Glutamatergic neuron (in vitro differentiated cells): ENCODE results near the gene OR52J3. TPM values are rescaled to one million over a fixed set of nuclear protein-coding genes. Genes with fewer than 3 reads are reported as not detected.
A peak's percentile ranks its signal among the peaks of the same experiment; 100 is the strongest.

Source experiments
- DNase-seq: peaks from one replicate; pipeline ENCODE4 v3.0.0; 2022
- H3K27ac Mint-ChIP-seq: one replicate; pipeline ENCODE4 v1.8.0; 2020; ENCODE audit warnings: mild to moderate bottlenecking, mixed read lengths, inconsistent platforms; ENCODE audit not compliant: unreplicated experiment
- H3K27me3 Mint-ChIP-seq: one replicate; pipeline ENCODE4 v1.8.0; 2020; ENCODE audit warnings: mild to moderate bottlenecking, moderate library complexity, mixed read lengths, inconsistent platforms; ENCODE audit not compliant: unreplicated experiment
- H3K36me3 Mint-ChIP-seq: one replicate; pipeline ENCODE4 v1.8.0; 2020; ENCODE audit warnings: mild to moderate bottlenecking, mixed read lengths, inconsistent platforms; ENCODE audit not compliant: unreplicated experiment
- H3K4me1 Mint-ChIP-seq: one replicate; pipeline ENCODE4 v1.8.0; 2020; ENCODE audit warnings: mild to moderate bottlenecking, low read depth, mixed read lengths, inconsistent platforms; ENCODE audit not compliant: unreplicated experiment
- H3K4me3 Mint-ChIP-seq: one replicate; pipeline ENCODE4 v1.8.0; 2020; ENCODE audit warnings: mild to moderate bottlenecking, mixed read lengths, inconsistent platforms; ENCODE audit not compliant: unreplicated experiment
- H3K9me3 Mint-ChIP-seq: one replicate; pipeline ENCODE4 v1.8.0; 2020; ENCODE audit warnings: mild to moderate bottlenecking, moderate library complexity, mixed read lengths, inconsistent platforms; ENCODE audit not compliant: unreplicated experiment
- total RNA-seq: library from RNA; stranded (reverse); fragmentation: NEBNext Ultra II Directional; extraction: Animal tissue kit (Norgen Biotek cat#: 25700); gene quantifications from one replicate; pipeline ENCODE4 v1.2.1, GENCODE V29; 2021; ENCODE audit not compliant: unreplicated experiment
- TF ChIP-seq, protein P1 (sequence below): fragments of 200-600 bp; sonication (generic); IDR thresholded peaks from one replicate; pipeline ENCODE4 v1.5.0; 2021; ENCODE audit not compliant: partially characterized antibody, unreplicated experiment

The OR52J3 gene
- total RNA-seq, 1 donor from 2014 or later, result not detected

DNA sequence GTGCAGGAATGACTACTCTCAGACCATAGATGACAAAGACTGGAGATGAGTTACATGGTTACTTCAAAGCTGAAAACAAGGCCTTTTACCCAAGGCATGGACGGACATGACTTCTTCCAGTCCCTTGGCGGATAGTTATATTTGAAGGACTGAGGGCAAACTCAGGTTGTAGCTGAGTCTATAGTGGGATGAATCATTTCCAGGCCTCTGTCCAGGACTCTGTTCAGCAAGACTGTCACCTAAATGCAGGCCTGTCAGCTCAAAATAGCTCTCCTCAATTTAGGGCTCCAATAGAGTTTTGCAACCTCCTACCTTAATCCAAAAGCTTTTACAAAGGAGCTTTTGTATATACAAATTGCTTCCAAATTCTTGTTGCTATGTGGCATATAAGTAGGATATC lies 24.3 kb upstream of the OR52J3 start:
- H3K27me3 Mint-ChIP-seq, result no peaks in the 10 kb centered on the region
- no peaks in the 10 kb centered on the region for H3K4me1 Mint-ChIP-seq
- H3K9me3 Mint-ChIP-seq, result peaks cover 4% of the 10 kb centered on the region
- no peak overlapping the region for H3K27ac Mint-ChIP-seq
- TF ChIP-seq, protein P1, sequence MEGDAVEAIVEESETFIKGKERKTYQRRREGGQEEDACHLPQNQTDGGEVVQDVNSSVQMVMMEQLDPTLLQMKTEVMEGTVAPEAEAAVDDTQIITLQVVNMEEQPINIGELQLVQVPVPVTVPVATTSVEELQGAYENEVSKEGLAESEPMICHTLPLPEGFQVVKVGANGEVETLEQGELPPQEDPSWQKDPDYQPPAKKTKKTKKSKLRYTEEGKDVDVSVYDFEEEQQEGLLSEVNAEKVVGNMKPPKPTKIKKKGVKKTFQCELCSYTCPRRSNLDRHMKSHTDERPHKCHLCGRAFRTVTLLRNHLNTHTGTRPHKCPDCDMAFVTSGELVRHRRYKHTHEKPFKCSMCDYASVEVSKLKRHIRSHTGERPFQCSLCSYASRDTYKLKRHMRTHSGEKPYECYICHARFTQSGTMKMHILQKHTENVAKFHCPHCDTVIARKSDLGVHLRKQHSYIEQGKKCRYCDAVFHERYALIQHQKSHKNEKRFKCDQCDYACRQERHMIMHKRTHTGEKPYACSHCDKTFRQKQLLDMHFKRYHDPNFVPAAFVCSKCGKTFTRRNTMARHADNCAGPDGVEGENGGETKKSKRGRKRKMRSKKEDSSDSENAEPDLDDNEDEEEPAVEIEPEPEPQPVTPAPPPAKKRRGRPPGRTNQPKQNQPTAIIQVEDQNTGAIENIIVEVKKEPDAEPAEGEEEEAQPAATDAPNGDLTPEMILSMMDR, result no peak
- DNase-seq, result no peak
- peaks cover 6% of the 10 kb centered on the region for H3K36me3 Mint-ChIP-seq
- H3K4me3 Mint-ChIP-seq, result no peak overlapping the region

DNA sequence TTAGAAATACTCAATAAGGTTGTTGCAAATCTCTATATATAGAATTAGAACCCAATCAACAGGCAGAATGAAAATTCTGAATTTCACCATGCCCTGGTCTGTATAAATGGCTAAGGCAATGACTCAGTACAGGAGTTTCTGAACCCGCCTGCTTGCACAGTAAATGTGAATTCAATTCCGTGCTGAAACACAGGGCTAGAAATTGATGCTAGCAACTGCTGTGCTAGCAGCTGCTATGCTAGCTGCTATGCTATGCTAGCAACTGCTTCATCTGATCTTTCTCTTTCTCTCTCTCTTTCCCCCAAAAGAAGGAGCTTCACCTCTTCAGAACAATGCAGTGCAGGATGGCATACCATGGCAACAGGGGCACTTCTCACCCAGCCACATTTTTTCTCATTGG lies 9.7 kb upstream of the OR52J3 start:
- Mint-ChIP-seq H3K36me3 (no peaks in the 10 kb centered on the region), H3K9me3 (no peaks in the 10 kb centered on the region), H3K4me1 (peaks cover 6% of the 10 kb centered on the region), H3K27me3 (peaks cover 3% of the 10 kb centered on the region), H3K4me3 (no peak overlapping the region), H3K27ac (peak overlapping the region; percentile 76)
- DNase-seq, result no peak
- TF ChIP-seq, protein P1, result no peak

DNA sequence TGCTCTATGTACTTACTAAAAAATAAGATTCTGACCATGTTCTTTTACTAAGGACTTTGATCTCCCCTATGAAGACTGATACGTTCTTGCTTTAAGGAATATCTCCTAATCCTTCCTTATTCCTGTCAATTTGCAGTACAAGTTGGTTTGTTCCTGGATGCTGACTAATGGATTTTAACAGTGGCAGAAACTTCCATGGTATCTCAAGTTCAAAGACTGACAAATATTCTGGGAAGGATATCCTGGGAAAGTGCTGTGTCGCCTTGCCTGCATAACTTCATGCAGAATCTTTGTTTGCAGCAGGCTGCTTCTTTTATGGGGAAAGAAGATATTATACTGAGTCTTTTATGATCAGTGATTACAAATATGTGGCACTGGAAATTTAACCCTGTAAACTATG lies 8.4 kb upstream of the OR52J3 start:
- no peak overlapping the region for H3K27ac Mint-ChIP-seq
- no peak for DNase-seq
- TF ChIP-seq, protein P1, result no peak
- H3K4me1 Mint-ChIP-seq, result peaks cover 6% of the 10 kb centered on the region
- no peak overlapping the region for H3K4me3 Mint-ChIP-seq
- H3K27me3 Mint-ChIP-seq, result peaks cover 3% of the 10 kb centered on the region
- no peaks in the 10 kb centered on the region for H3K36me3 Mint-ChIP-seq
- no peaks in the 10 kb centered on the region for H3K9me3 Mint-ChIP-seq

DNA sequence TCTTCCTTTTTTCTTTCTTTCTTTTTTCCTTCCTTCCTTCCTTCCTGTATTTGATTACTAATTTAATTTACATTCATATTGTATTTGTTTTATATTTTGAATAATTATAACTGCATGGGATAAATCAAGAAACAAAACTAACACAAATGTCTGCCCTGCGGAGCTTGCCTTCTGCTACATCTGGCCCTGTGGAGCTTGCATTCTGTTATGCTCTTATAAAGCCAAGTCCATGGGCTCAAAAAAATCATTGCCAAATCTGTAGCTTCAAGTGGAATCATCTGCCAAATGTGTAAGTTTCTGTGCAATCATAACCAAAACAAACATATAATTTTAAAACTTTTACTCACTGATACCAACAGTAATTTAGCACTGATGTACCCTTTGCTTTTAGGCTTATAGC lies 8.0 kb upstream of the OR52J3 start:
- Mint-ChIP-seq H3K9me3 (no peaks in the 10 kb centered on the region), H3K27me3 (peaks cover 3% of the 10 kb centered on the region), H3K4me1 (peaks cover 6% of the 10 kb centered on the region), H3K4me3 (no peak overlapping the region), H3K27ac (no peak overlapping the region), H3K36me3 (no peaks in the 10 kb centered on the region)
- no peak for DNase-seq
- TF ChIP-seq, protein P1, result no peak

DNA sequence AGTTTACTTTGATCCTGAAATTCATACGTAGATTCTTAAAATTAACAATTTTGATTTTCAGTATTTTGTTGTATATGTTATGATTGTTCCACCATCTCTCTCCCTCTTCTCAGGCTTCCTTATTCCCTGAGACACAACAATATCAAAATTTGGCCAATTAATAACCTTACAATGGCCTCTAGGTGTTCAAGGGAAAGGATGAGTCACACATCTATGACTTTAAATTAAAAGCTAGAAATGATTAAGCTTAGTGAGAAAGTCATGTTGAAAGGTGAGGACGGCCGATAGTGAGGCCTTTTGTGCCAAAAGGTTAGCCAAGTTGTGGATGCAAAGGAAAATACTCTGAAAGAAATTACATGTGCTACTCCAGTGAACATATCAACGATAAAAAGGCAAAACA lies 5.5 kb upstream of the OR52J3 start:
- H3K4me3 Mint-ChIP-seq, result no peak overlapping the region

More for the DNA sequence above, 5.5 kb upstream of the OR52J3 start:
- TF ChIP-seq, protein P1, result no peak
- peaks cover 3% of the 10 kb centered on the region for H3K27me3 Mint-ChIP-seq
- peaks cover 6% of the 10 kb centered on the region for H3K4me1 Mint-ChIP-seq
- H3K9me3 Mint-ChIP-seq, result no peaks in the 10 kb centered on the region
- H3K36me3 Mint-ChIP-seq, result no peaks in the 10 kb centered on the region
- no peak overlapping the region for H3K27ac Mint-ChIP-seq
- no peak for DNase-seq
